GM21526 (cell line): ENCODE results near the gene SAMD7.
A peak's percentile ranks its signal among the peaks of the same experiment; 100 is the strongest.

Experiments used
- ATAC-seq: cut with Tn5 transposase; IDR thresholded peaks from one replicate; pipeline ENCODE4 v1.9.1; 2021; ENCODE audit warnings: moderate library complexity; ENCODE audit not compliant: unreplicated experiment, low FRiP score

Gene SAMD7

DNA sequence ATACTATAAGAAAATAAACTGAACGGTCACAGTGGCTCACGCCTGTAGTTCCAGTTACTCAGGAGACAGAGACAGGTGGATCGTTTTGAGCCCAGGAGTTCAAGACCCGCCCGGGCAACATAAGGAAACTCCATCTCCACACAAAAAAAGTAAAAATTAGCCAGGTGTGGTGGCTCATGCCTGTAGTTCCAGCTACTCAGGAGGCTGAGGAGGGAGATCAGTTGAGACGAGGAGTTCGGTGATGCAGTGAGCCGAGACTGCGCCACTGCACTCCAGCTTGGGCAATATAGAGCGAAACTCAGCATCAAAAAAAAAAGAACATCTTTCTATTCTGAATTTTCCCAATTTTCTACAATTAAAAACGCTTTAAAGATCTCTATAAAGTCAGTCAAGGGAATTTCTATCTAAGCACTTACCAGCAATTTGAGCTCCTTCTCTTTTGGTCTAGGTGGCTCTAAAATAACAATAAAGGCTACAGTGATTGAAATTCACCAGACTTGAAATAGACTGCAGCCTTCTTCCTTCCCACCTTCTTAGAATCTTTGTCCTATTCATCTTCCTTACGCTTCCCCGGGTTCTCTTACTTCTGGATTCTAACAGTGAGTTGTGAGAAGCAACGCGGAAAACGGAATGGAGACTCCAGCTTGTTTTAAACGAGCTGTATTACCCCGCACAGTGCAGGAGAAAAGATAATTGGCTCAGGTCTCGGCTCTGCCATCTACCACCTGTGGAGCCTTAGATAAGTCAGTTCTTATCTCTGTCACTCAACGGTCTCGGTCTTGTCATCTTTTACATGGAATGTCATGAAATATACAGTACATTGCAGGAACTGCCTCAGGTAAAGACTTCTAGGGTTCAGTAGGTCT lies 54.4 kb downstream of the SAMD7 start:
- ATAC-seq: no peak

DNA sequence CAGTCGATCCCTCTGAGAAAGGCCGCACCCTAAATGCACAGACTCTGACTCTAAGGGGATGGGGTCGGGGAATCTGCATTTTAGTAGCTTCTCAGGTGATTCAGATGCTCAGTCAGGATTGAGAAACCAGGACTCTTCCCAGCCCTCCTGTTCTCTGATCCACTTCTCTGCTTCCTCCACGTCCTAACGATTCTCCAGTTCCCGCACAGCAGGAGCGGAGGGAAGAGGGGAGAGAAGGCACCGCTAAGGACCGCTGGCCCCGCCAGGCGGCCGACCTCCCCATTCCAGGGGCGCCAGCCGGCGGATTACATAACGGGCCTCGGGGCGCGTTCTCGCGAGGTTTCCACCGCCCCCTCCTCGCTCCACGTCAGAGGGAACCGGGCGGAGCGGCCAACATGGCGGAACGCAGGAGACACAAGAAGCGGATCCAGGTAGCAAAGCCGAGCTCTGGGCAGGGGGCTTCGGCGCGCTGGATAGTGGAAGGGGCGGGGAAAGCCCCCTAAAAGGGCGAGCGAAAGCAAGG lies 55.1 kb downstream of the SAMD7 start, which contains the start of gene SEC62:
SEC62 (plus strand) TSS at position 380 of the 523 bp plus-strand sequence; CDS start at position 396, 16 bp downstream.
- peak; percentile 91 for ATAC-seq

DNA sequence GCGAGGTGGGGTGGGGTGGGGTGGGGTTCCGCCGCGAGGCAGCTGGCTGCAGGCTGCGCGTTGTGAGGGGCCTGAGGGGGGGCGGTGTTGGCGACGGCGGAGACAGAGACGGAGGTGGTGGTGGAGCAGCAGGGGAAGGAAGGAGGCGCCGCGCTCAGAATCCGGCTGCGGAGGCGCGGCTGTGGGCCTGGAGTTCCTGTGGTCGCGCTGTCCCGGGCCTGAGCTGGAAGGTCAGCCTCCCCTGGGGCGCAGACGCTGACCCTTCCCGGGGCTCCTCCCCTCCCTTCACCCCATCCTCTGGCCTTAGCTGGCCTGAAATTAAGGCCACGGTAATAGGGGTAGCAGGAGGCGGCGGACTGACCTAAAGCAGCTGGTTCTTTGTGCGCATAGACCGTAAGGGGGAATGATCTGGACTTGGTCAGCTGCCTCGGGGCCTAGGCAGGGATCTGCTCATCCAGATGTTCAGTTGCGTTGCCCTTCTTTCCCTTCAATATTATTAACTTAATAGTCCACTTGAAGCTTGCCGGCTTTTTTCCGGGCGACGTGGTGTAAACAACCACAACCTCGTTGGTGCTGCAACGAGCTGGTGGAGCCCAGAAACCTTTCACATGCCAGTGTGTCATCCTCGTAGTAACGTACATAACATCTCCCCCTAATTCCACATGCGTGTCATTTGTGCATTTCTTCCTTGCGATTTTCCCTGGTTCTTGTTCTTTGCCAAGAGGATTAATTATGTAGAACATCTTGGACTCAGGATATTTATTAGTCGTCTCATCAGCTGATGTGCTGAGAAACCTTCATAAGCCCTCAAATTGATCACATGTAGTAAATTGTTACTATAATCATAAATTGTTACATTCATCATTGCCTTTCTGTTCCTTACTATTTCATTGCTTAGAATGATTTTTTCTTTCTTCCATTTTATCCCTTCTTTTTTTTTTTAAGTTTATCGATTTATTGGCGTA lies 55.9 kb downstream of the SAMD7 start:
- peak; percentile 35 for ATAC-seq

DNA sequence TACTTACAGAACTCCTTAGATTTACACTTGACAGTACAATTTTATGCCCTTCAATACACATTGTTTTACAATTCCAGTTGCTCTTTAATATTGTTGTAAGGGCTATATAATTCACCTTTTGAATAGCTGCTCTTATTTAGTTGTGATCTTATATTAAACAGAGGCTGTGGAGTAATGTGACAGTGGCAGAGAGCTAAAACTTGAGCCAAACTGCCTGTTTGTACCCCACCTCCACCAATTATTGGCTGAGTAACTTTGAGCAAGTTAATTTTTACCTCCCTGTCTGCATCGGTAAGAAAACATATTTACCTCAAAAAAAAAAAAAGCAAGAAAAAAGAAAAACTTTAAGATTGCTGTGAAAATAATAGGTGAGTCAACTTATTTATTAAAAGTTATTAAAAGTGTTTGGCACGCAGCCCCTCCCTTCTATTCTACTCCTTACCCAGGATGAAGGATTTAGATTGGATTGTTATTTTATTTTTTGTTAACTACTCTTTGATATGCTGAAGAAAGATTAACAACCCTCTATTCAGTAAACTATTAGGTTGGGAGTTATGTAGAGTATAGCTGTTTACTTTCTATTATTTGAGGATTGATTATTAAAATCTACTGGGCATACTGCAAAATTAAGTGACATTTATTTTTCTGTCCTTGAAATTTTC lies 57.0 kb downstream of the SAMD7 start:
- no peak for ATAC-seq

DNA sequence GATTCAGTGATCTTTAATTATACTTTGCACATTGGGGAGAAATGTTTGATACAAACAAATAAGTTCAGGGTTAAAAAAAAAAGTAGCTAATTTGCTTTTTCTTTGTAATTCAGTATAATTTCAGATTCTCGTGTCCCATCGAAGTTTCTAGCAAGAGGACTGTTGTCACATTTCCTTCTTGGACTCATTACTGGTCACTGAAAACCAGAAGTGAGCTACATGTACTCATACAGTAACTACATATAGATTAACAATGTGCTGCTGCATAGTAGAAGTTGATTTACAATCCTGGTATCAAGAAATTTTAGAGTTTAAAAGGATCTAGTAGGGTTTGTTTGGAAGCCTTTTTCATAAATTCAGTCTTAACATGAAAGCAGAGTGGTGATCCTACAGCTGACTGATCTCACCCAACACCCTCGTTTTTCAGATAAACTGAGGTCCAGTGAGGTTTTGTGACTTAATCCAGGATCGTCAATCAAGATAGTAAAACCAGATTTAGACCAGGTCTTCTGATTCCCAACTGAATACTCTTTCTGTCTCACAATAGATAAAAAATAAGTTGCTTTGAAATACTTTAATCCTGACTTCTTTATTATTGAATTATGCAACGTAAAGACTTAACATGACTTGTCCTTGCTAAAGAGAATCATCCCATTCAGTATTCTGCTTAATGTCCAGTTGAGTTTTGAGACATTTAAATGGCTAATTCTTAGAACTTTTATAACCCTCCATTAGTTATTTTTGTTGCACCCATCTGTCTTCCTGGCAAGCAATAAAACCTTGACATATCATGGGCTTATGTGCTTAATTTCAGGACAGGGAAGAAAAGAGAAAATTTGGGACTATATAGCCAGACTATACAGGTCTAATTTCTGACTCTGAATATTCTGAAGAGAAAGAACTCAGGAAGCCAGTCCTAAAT lies 58.1 kb downstream of the SAMD7 start:
- ATAC-seq: no peak

DNA sequence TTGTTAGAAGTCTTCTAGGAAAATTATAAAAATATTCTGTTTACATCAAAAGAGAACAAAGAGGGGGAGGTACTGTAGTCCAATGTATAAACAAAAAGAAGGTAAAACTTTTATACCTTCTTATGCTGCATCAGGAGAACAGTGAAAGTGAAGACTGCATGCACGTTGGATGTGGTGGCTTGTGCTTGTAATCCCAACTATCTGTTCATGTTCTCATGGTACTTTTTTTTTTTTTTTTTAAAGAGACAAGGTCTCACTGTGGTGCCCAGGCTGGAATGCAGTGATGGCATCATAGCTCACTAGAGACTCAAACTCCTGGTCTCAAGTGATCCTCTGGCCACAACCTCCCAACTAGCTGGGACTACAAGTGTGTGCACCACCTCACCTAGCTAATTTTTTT lies 59.5 kb downstream of the SAMD7 start:
- no peak for ATAC-seq

DNA sequence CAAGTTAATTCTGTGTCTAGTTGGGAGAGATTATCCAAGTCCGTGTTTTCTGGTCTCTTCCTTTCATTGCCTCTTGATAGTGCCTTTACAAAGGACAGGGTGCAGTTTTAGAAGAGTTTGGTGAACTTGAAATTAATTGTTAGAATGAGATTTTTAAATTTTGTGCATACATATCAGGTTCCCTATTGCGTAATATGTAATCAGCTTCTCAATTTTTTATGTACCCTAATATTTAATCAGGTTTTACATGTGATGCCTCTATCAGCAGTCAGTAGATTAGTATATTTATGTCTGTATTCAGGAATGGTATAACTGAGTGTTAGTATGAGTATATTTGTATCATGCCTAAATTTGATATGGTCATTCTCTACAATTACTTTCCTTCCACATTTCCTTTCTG lies 60.1 kb downstream of the SAMD7 start:
- no peak for ATAC-seq

DNA sequence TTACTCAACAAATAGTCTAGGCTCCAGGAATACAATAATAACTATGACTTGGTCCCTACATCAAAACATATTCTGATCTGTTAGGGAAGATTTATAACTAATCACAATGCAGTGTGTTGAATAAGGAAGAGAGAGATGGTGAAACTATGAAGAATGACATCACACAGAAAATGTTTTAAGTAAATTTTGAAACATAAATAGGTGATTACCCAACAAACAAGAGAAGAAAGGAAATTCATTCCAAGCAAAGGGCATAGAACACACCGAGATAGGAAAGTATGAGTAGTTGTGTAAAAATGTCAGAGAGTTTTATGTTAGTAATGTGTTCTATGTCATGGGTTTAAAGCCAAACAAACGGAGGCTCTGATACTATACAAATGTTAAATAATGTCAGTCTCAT lies 68.7 kb downstream of the SAMD7 start:
- ATAC-seq: no peak

DNA sequence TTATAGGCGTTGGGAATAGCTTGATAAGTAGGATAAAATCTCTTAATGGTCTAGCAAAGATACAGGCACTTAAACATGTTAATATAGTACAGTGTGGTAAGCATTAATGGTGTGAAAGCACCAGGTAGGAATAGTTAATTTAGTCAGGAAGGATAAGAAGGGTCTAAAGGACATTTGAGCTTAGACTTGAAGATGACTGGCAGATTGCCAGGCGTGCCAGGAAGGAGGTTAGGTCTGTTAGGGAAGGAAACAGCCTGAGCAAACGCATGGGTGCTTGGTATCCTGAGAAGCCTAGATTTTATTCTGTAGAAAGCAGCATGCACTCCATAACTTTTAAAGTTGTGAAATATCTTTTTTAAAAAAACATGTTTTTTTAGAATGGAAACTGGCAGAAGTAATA lies 72.9 kb downstream of the SAMD7 start:
- ATAC-seq: no peak
